CD4-positive, alpha-beta T cell treated with Interleukin-4 for 1 hour (primary cell): ENCODE data around the gene AOPEP.

Experiments used
- DNase-seq, 2 donors: peaks; one replicate each; pipeline ENCODE4 v3.0.0-alpha.2; 2020 to 2022

AOPEP gene

DNA sequence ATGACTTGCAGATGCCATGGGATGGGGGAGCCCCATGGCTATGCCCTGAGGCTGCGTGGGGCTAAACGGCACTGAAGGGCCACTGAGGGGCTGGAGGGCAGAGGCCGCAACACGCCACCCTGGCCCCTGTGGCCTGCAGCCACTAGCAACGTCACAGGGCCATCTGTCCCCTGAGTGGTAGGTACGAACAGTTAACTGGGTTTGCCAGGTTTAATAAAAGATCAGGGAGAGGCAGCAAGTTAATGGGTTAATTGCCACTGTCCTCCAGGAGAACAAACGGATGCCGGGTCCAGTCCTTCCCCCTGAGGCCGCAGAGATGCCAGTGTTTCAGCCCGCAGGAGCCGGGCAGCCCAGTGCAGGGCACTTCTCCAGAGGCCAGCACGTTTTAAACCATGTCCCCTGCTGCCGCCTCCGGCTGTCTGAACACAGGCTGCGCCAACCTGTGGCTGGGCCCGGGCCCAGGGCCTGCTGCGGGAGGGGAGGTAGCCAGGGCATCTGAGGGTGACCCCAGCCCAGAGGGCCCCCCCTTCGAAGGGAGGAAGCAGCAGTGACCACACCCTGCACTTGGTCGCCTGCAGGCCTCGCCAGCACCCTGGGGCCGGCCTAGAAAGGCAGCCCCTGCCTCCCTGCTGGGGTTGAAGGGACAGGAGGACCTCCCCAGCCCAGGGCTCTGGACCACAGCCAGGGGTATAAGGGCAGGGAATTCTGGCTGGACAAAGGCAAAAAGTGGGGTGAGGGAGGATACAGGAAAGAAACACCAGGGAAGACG is 363.7 kb downstream of the AOPEP start:
- no peak for DNase-seq

DNA sequence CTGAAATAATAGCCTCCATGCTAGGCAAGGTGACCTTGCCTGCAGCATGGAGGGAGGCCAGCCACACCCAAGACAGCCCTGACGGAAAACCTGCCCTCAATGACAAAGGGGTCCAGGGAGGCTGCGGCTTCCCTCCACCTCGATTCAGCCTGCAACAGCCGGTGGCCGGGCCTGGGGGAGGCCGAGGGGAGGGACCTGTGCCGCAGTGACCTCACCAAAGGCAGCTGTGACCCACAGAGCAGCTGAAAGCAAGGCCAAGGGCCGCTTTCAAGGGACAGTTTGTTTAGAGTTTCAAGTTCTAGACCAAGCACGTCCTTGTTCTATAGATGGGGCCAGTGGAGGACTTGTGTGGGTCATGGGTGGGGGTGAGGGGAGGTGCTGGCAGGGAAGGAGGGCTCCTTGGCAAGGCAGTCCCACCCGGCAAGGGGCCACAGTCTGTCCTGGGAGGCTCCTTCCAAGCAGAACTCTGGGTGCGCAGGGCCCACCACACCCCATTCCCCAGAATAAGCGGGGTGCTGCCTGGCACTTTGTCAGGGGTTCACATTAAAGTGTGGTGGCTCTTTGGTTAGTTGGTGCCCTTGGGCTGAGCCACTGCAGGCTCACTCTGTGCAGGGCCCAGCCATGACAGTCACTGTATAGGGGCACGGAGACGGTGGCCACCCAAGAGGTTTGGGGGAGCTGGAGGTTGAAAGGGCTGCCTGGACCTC is 364.5 kb downstream of the AOPEP start:
- no peak for DNase-seq

DNA sequence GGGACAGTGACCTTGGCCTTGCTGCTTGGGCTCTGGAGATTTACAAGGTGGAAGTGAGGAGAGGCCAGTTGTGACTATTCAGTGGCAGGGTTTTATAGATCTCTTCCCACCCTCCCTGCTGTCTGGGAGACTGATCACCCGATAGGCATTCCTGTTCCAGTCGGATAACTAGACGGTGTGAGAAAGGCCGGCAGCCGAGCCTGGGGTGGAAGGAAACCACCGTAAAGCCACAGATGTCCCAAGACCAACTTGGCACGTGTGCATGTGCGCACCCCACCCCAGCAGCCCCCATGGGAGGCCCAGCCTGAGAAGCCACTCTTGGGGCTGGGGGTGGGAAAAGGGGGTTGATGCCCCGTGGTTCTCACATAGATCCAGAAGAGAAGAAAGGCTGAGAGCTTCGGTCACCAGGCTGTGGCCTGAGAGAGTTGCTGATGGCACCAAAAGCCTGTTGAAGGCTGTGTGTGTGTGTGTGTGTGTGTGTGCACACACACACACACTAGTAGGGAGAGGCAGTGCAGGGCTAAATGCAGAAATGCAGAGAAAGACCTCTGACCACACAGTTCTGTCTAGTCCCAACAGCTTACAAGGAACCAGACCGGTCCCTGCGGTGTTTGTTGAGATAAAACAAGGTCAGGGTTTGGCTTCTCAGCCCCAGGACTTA is 365.2 kb downstream of the AOPEP start:
- no peak for DNase-seq

DNA sequence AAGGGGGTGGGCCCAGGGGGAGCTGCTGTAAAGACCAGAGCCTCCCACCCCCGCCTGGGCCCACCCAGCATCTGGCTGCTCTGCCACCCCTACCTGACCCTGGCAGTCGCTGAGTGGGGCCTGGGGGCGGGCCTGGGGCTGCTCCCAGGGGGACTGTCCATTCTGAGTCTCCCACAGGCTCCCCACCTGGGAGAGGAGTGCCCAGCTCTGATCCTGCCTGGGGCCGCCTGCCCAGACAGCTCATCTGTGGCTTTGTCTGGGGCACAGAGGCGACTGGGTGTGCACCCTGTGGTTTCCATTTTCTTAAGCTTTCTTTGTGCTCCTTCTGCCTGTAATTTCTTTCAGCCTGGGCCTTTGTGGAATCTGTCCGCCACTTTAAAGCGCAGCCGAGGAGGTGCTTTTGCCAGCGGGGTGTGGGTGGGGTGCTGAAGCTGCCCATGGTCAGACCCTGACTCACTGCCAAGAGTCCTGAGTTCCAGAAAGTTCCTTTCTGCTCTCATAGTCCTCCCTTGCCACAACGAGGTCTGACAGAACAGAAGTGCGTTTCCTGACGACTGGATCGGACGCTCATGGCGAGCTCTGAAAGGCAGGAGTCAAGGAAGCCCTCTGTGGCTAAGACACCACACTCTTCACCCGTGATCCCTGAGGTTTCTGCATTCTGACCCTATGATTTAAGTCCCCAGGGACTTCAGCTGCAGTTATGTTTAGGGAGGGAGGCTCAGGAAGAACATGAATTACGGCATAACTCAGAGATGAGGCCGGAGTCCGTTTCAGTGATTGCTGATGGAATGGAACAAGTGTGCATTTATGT is 366.0 kb downstream of the AOPEP start:
- DNase-seq, result no peak

DNA sequence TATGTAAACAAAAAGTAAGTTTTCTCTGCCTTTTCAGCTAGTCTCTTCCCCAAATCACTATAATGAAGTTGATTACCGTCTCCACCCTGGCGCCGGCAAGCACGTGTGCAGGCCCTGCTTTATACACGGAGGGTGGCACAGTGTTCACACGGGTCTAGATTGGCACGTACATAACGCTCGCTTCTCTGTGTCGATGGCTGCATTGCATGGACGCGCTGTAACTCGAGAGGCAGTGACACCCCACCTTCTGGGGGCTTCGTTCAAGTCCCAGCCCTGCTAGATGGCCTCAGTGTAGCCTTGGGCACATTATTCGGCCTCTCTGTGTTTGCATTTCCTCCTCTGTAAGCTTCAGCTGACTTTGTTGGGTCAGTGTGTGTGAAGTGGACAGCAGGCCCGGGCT is 367.1 kb downstream of the AOPEP start:
- DNase-seq, result no peak

DNA sequence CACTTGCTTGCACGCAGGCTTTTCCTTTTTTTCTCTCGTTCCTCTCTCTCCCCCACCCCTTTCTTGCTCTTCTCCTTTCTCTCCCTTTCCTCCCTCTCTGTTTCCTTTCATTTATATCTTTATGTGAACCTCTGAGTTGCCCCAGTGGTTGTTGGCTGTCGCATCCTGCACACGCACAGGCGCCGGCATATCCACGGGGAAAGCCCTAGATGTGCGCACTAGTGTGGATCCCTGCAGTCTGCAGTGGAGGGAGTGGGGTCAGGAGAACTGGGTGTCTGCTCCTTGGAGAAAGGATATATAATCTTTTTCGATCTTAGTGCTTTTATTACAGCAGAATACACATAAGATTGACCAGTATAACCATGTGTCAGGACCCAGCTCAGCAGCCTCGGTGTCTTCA is 367.5 kb downstream of the AOPEP start:
- no peak for DNase-seq

DNA sequence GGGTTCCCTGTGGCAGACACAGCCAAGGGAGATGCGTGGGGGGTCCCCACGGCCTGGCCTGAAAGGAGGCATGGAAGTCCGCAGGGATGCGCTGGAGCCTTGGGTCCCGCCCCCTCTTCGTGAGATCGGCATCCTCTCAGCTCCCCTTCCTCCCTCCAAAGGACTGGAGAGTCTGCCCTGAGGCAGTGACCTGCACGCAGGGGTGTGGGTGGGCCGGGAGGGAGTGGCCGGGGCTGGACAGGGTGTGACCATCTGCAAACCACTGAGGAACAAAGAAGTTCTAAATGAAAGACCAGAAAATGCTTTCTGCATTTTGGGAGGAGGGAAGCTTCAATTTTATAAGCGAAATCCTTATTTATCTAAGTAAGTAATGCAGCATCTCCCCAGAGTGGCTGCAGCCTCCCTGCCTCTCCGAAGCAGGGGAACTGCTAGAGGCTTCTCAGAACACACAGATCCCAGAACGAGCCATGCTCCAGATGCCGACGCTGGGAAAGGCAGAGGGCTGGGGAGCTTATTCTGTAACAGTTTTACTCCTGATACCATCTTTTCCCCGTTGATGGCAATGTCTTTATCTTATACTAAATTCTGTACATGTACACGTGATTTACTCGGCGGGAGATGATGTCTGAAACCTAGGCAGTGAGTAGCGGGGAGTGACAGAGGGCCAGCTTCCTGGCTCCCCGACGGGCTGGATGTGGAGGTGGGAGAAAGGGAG is 369.3 kb downstream of the AOPEP start:
- no peak for DNase-seq

DNA sequence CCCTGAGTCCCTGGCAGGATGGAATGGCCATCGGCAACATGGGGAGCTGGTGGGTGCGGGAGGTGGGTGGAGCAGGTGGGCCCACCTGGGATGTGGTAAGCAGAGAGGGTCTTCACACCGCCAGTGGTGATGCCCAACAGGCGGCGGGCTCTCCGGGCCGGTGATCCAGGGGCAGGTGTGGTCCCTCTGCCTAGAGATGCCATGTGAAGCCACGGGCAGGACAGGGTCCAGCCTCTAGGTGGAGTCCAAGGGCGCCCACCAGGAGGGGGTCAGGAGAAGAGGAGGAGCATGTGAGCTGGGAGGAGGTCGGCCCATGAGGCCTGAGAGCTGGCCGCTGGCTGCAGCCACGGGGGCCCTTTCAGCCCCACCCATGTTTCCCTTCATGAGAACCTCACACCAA is 369.9 kb downstream of the AOPEP start:
- DNase-seq, result no peak

DNA sequence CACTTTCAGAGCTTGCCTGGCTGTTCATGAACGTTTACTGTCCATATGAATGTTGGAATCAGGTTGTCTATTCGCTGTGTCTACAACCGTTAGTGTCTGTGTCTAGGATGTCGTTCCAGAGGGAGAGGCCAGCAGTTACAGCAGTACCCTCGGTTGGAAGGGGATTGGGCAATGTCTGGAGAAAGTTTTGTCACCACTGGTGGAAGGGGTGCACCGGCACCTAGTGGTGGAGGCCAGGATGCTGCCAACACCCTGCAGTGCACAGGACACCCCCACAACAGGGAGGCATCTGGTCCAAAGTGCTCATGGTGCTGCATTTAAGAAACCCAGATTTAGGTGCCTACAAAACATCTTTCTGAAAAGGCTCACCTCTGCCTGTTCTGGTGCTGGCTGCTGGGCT is 370.3 kb downstream of the AOPEP start:
- no peak for DNase-seq

DNA sequence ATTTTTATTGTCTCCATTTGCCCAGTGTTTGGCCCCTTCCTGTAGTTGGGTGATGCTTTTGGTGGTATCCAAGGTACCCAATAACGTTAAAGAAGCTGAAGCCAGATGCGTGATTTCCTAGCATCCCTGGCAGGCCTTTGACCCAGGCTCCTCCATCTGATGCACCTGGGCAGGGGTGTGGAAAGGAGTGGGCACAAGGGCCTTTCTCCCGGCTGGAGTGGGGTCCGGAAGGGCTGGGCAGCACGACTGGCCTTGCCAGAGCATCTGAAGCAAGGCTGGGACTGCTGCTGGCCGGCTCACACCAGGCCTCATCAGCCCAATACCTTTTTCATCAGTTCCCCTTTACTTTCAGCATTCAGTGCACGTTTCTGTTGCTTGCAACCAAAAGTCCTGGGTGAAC is 370.8 kb downstream of the AOPEP start:
- DNase-seq, result no peak

DNA sequence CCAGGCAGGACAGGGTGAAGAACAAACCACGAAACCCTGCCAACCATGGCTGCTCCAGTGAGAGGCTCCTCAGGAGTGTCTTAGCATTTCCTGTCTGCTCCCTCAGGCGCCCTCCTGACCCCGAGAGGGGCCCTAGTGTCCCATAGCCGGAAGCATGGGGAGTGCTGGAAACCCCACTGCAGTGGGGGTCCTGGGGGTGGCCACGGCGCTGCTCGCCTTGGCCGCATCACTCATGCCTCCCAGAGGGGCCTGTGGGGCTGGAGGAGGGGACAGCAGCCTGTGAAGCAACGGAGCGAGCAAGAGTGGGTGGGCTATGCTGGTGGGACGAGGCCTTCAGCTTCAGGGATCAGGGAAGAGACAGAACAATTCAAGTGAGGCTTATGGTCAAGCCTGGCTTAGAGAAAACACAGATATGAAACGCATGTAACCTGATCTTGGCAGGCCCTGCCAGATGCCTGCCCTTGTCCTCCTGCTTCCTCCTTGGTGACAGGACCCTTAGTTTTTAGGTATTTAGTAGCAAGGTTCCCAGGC is 372.0 kb downstream of the AOPEP start:
- DNase-seq, result no peak

DNA sequence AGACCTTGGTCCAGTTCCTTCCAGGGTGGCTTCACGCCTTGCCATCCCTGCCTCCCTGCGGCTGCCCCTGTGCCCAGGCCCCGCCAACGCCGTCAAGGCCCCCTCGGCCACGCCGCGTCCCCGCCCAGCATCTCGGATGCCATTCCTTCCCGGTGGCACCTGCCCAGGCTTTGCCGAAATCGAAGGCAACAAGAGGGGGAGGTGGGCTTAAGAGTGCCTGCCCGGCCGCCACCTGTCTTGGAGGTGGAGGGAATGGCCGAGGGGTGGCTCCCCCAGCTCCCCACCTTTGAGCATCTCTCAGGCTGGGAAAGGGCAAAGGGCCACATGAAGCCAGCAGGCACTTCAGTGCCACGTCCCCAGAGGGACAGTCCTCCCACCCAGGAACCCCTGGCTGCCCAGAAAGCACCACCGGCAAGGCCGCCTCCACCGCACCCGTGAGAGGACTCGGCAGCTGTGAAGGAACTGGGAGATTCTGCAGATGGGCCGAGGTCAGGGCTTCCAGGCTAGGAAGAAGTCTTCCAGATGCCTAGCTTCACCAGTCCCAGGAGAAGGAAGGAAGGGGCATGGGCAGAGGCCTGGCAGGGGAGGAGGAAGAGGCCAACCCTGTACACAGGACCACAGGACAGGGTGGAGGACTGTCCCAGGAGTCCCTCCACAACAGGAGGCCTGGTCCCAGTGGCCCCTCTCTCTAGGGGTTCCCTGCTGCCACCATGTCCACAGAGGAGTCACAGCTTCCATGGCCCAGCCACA is 373.0 kb downstream of the AOPEP start:
- DNase-seq, result no peak

DNA sequence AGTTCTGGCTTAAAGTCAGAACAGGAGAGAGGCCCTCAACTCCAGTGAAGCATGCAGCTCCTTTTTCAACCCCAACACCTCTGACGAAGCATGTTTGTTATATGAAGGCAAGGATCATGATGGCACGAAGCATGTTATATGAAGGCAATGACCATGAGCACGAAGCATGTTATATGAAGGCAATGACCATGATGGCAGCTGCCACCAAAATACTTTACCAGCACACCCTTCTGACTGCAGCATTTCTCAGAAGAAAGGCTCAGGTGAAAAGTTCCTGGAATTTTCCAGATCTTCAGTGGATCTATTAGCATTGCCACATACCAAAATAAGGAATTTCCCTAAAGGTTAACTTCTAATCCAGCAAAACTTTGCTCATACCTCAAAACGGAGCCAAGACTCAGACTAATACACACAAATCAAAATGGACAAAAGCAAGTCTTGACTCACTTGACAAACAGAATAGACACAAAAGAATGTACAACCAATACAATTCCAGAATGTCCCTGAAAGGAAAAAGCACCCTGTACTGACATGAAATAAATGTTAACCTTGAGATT is 373.6 kb downstream of the AOPEP start:
- DNase-seq, result no peak

DNA sequence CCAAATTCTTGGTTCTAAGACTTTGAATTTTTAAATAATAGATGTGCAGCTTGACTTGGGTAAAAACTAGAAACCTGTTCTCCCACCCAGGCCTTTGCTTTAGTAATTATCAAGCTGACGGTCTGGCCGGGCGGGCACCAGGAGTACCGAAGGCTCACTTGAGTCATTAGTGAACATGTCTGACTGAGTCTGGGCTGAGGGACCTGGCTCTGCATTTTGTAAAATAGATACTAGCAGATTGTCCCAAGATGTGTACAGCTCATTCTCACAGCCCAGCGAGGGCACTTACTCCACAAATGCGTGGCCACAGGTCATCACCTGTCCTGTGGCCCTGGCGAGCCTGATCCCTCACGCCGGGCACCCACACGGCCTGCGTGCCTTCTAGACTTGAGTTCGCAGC is 374.8 kb downstream of the AOPEP start:
- no peak for DNase-seq

DNA sequence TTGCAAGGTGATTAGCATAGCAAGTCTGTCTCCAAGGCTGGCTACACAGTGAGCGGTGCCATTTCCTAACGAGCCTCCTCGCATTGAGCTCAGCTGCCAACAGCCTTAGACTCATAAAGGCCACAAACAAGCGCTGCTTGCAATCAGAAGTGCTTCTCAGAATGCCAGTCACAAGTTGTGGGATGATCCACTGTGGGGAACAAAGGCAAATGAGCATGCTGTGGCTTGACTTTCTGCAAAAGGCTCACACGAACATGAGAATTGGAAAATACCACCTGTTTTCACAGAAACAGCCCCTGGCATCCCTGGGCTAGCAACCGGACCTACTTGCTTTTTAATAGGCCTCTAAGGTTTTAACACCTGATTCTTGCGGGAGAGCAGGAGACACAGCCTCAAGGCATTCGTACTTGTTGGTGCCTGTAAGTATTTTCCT is 375.5 kb downstream of the AOPEP start:
- no peak for DNase-seq

DNA sequence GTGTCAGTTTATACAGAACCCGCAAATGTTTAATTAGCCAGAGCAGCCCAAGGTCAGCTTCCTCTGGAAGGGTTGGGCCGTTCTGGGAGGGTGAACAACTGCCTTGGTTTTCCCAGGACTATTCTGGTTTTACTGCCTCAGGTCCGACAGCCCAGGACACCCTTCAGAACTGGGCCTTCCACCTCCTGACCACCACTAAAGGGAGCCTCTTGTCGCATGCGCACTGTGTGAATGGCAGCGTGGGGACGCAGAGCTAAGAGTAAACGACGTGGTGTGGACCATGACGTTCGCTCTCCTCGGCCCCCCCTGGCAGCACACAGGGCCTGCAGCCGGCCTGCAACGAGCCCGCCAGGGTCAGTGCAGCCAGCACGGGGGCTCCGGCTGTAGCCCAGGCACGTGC is 376.1 kb downstream of the AOPEP start:
- DNase-seq, result no peak

DNA sequence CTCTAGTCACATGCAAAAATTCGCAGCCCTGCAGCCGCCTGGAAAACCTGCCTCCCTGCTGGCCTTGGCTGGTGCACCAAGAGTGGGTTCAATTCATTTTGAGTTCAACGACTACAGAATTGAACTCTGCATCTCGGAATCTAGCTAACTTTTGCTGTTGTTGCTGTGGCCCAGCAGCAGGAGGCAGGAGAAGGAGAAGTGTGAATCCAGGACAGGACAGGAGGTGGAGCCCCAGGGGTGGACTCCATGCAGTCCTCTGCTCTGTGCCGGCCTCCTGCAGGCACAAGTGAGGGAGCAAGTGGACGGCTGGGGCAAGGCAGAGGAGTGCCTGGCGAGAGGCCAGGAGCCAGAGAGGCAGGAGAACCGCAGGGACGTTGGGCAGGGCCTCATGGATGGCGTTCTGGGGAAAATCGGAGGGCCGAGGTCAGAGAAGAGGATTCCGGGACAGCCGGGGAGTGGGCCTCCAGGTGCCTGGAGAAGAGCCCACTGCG is 376.8 kb downstream of the AOPEP start:
- no peak for DNase-seq

DNA sequence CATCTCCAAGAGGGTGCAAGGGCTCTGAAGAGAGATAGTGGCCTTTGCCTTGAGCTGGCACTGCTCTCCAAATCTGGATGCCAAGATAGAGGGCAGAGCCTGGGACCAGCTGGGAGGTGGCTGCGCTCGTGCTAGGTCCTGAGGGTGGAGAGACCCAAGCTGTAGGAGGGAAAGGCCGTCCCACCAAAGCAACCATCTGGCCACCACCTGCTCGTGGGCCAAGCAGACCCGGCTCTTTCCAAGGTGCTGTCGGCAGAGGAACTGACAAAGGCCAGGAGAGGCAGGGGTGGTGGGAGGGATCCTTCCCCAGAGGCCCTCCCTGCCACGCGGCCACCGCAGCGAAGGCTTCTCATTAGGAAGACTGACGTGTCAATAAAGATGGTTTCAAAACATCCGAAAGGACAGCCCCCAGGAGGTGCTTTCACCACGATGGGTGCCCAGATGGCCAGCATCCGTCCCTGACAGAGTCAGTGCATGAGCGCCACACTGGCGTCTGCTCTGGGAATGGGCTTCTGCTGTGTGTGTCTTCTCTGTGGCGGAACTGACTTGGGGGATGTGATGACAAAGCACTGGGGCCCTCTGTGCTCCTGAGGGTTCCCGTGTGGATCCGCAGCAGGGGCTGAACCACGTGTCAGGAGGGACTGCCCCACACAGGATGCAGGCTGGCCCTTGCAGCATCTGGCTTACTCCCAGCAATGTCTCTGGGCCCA is 377.5 kb downstream of the AOPEP start:
- DNase-seq, result no peak

DNA sequence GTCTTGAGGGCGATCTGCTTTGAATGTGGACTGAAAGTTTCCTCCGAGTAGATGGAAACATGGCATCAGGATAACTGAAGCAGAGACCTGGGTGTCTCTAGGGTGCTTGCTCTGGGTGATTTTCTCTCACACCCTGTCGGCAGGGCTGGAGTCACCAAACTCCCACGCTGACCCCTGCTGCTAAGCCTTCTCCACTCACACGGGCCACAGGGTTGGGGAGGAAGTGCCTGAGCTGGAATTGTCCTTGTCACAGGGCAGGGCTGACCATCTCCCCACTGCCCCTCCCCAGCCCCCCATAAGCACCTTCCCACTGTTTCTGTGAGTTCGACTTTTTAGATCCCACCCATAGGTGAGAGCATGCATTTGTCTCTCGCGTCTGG is 378.1 kb downstream of the AOPEP start:
- no peak for DNase-seq

DNA sequence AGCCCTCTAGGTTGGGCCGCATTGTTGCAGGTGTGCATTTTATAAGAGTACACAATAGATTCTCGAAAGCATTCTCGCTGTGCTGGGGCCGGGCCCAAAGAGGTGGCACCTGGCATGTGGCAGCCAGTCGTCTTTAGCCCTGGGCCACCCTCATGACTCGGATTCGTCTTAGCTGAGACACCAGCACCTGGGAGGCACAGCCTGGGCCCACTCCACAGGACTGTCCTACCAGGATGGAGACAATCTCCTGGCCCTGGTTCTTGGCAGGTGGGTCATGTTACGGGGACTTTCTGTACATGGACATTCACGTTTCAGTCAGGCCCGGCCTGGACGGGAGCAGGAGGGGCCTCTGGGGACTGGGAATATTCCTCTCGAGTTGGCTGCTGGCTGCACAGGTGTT is 378.5 kb downstream of the AOPEP start:
- no peak for DNase-seq
